ENCODE data around the gene CD58. TPM values are rescaled to one million over a fixed set of nuclear protein-coding genes. Genes with fewer than 3 reads are reported as not detected.
"Not testable (repeated sequence)": the region's sequence is repeated elsewhere in the genome, so short reads cannot be mapped to it uniquely, and the experiment has no call there.

CD58 gene
- polyA plus RNA-seq, 1 donor (not counting 4 experiments of a cell fraction or from before 2014, with no cell fraction given): 38.6 TPM

DNA sequence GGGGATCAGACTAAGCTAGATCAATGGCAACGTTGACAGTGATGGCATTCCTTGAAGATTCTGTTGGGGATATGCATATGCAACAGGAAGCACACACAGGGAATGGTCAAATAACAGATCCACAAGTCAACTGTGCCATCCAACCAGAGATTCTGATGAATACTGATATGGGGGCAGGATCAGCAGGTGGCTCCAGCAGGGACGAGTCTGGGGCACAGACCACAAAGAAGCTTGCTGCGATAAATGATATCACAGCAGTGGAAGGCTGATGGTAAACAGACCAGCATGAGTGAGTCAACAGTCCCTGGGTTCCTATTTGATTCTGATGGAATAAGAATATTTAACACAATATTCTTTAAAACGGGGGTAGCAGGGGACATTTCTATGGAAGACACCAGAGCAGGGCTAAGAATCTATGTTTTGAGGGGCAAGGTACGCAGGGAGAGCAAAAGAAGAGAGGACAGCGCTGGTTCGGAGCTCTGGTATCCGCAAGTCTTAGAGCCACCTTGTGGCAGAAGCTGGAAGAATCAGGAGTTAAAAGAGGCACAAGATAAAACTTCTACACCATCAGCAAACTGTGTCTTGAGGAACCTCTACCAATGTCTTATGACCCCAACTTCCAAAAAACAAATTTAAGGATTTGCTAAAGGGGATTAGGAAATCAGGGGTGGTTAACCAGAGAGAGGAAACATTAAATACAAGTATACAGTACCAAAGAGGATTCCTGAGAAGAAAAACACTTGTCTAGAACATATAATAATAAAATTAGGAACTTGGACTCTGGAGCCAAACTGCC lies 25.3 kb upstream of the CD58 start:
- H3K27ac ChIP-seq (ENCODE audit: control insufficient read depth, insufficient read depth, low read length); H3K4me3 ChIP-seq (ENCODE audit: control insufficient read depth in 2 of 3, extremely low read depth in 1 of 3, insufficient read depth in 2 of 3, low read depth in 1 of 3, low read length in 3 of 3); H2AFZ ChIP-seq (ENCODE audit: control insufficient read depth, low read length); H3K4me2 ChIP-seq (ENCODE audit: control insufficient read depth, extremely low read depth, insufficient read depth, low read depth, low read length); H3K9me3 ChIP-seq (ENCODE audit: control insufficient read depth, low read depth, low read length); H3K27me3 ChIP-seq (ENCODE audit: control insufficient read depth, extremely low read depth, insufficient read depth, low read length); H3K9ac ChIP-seq (ENCODE audit: control insufficient read depth, extremely low read depth, insufficient read depth, low read length); H3K9me1 ChIP-seq (ENCODE audit: control insufficient read depth, extremely low read depth, insufficient read depth, low read length); H3K36me3 ChIP-seq (ENCODE audit: control insufficient read depth in 2 of 2, extremely low read depth in 1 of 2, insufficient read depth in 2 of 2, low read length in 2 of 2); H4K20me1 ChIP-seq (ENCODE audit: control insufficient read depth, extremely low read depth, insufficient read depth, low read length); H3K79me2 ChIP-seq (ENCODE audit: control insufficient read depth, insufficient read depth, low read length); FAIRE-seq; H3K4me1 ChIP-seq (ENCODE audit: control insufficient read depth, extremely low read depth, insufficient read depth, low read length); dilution Hi-C loops (cut with MboI; ENCODE audit: extremely low pct_ligation_motif_present, low sequenced_read_pairs); DNase-seq (ENCODE audit: low read depth, low spot score): not testable (repeated sequence)
- TF ChIP-seq, protein P1, sequence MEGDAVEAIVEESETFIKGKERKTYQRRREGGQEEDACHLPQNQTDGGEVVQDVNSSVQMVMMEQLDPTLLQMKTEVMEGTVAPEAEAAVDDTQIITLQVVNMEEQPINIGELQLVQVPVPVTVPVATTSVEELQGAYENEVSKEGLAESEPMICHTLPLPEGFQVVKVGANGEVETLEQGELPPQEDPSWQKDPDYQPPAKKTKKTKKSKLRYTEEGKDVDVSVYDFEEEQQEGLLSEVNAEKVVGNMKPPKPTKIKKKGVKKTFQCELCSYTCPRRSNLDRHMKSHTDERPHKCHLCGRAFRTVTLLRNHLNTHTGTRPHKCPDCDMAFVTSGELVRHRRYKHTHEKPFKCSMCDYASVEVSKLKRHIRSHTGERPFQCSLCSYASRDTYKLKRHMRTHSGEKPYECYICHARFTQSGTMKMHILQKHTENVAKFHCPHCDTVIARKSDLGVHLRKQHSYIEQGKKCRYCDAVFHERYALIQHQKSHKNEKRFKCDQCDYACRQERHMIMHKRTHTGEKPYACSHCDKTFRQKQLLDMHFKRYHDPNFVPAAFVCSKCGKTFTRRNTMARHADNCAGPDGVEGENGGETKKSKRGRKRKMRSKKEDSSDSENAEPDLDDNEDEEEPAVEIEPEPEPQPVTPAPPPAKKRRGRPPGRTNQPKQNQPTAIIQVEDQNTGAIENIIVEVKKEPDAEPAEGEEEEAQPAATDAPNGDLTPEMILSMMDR (optimal IDR thresholded peaks at IDR 0.05 in 1 of 3, IDR thresholded peaks at IDR 0.05 in 1 of 3, conservative IDR thresholded peaks at IDR 0.05 in 1 of 3; ENCODE audit: extremely low read depth in 1 of 3, insufficient read depth in 2 of 3, low read length in 3 of 3): peak; percentile 12 to 47 (median 43)

DNA sequence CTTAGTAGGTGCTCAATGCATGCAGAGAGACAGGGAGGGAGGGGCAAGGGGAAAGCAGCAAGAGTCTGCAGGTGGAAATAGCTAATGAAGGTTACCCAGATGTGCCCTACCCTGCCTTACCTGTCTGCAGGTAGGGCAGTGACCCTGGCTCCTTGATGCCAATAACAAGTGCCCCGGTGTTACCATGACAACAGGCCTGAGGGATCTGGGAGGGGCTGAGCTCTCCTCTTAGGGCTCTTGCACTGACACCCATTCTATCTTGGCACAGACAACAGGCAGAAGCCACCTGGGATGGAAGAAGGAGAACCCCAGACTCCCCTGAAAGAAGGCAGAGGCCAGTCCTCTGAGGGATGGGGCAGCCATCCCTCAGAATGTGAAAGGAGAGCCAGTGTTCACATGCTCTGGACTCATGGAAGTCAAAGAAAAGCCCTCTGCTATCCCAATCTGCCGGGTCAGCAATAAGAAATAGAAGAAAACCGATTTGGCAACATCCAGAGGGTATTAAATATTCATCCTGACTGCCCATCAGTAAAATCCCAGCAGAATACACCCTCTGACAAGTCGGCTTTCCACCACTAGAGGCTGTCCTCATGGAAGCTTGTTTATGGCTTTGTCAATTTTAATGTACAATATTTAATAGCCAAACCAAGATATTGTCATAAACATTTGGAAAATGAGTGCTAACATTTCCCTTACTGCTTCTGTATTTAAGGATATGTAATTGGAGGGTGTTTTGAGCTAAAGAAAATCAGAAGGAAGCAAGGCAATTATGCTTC lies 24.4 kb upstream of the CD58 start:
- H4K20me1 ChIP-seq (ENCODE audit: control insufficient read depth, extremely low read depth, insufficient read depth, low read length); H2AFZ ChIP-seq (ENCODE audit: control insufficient read depth, low read length); H3K27ac ChIP-seq (ENCODE audit: control insufficient read depth, insufficient read depth, low read length); H3K9me1 ChIP-seq (ENCODE audit: control insufficient read depth, extremely low read depth, insufficient read depth, low read length); H3K79me2 ChIP-seq (ENCODE audit: control insufficient read depth, insufficient read depth, low read length); H3K27me3 ChIP-seq (ENCODE audit: control insufficient read depth, extremely low read depth, insufficient read depth, low read length); H3K4me1 ChIP-seq (ENCODE audit: control insufficient read depth, extremely low read depth, insufficient read depth, low read length); DNase-seq (ENCODE audit: low read depth, low spot score); FAIRE-seq; dilution Hi-C loops (cut with MboI; ENCODE audit: extremely low pct_ligation_motif_present, low sequenced_read_pairs); H3K9ac ChIP-seq (ENCODE audit: control insufficient read depth, extremely low read depth, insufficient read depth, low read length); H3K4me3 ChIP-seq (ENCODE audit: control insufficient read depth in 2 of 3, extremely low read depth in 1 of 3, insufficient read depth in 2 of 3, low read depth in 1 of 3, low read length in 3 of 3); H3K4me2 ChIP-seq (ENCODE audit: control insufficient read depth, extremely low read depth, insufficient read depth, low read depth, low read length); H3K36me3 ChIP-seq (ENCODE audit: control insufficient read depth in 2 of 2, extremely low read depth in 1 of 2, insufficient read depth in 2 of 2, low read length in 2 of 2); H3K9me3 ChIP-seq (ENCODE audit: control insufficient read depth, low read depth, low read length): not testable (repeated sequence)
- TF ChIP-seq, protein P1 (optimal IDR thresholded peaks at IDR 0.05 in 1 of 3, IDR thresholded peaks at IDR 0.05 in 1 of 3, conservative IDR thresholded peaks at IDR 0.05 in 1 of 3; ENCODE audit: extremely low read depth in 1 of 3, insufficient read depth in 2 of 3, low read length in 3 of 3): peak in 1 of 3 experiments; percentile 8

DNA sequence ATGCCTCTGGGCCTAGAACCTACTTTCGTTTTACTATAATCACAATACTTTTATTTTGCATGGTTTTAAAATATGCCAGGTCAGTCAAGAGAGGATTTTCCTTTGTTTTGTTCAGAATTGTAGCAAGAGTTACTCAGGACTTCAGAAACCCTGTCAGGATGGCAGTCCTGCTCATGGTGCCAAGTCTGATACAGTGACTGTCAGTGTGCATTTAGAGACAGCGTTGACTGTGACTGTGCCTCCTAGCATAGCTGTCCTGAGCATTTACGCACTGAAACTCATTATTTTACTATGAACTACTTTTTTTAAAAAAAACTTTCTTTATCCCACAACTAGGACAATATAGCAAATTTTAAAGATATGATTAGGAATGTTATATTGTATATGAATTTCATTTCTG lies 23.2 kb upstream of the CD58 start:
- H2AFZ ChIP-seq (ENCODE audit: control insufficient read depth, low read length); H3K79me2 ChIP-seq (ENCODE audit: control insufficient read depth, insufficient read depth, low read length); FAIRE-seq; H3K36me3 ChIP-seq (ENCODE audit: control insufficient read depth in 2 of 2, extremely low read depth in 1 of 2, insufficient read depth in 2 of 2, low read length in 2 of 2); H3K9me3 ChIP-seq (ENCODE audit: control insufficient read depth, low read depth, low read length); dilution Hi-C loops (cut with MboI; ENCODE audit: extremely low pct_ligation_motif_present, low sequenced_read_pairs); H3K4me3 ChIP-seq (ENCODE audit: control insufficient read depth in 2 of 3, extremely low read depth in 1 of 3, insufficient read depth in 2 of 3, low read depth in 1 of 3, low read length in 3 of 3); H3K27me3 ChIP-seq (ENCODE audit: control insufficient read depth, extremely low read depth, insufficient read depth, low read length); H3K9me1 ChIP-seq (ENCODE audit: control insufficient read depth, extremely low read depth, insufficient read depth, low read length); H3K27ac ChIP-seq (ENCODE audit: control insufficient read depth, insufficient read depth, low read length); DNase-seq (ENCODE audit: low read depth, low spot score); H3K9ac ChIP-seq (ENCODE audit: control insufficient read depth, extremely low read depth, insufficient read depth, low read length); H3K4me2 ChIP-seq (ENCODE audit: control insufficient read depth, extremely low read depth, insufficient read depth, low read depth, low read length); H4K20me1 ChIP-seq (ENCODE audit: control insufficient read depth, extremely low read depth, insufficient read depth, low read length): not testable (repeated sequence)
- peaks cover 10% of the 10 kb centered on the region for H3K4me1 ChIP-seq (ENCODE audit: control insufficient read depth, extremely low read depth, insufficient read depth, low read length)

All from keratinocyte (primary cell).